HG03039 (cell line): ENCODE data around the gene ABCF3.
"Not testable (repeated sequence)": the region's sequence is repeated elsewhere in the genome, so short reads cannot be mapped to it uniquely, and the experiment has no call there.

ENCODE experiments used
- ATAC-seq: cut with Tn5 transposase; IDR thresholded peaks from one replicate; pipeline ENCODE4 v1.9.1; 2021; ENCODE audit warnings: mild to moderate bottlenecking, moderate library complexity; ENCODE audit not compliant: unreplicated experiment

Gene ABCF3

GRCh38 chr3:184186184-184186901, at the start of gene ABCF3:
Gene ABCF3, plus strand, starts transcription at chr3:184186199. Its CDS starts 9 bp downstream, at chr3:184186208.
- ATAC-seq = peak; percentile 9

- ATAC-seq = no peak
Measured at GRCh38 chr3:184140436-184140835, 45.6 kb upstream of the ABCF3 start.

GRCh38 chr3:184142199-184142598, 43.8 kb upstream of the ABCF3 start:
- ATAC-seq = no peak

- no peak for ATAC-seq
Measured at GRCh38 chr3:184143327-184143726, 42.7 kb upstream of the ABCF3 start.

GRCh38 chr3:184144505-184144904, 41.5 kb upstream of the ABCF3 start:
- ATAC-seq = no peak

- ATAC-seq = no peak
Measured at GRCh38 chr3:184145111-184145524, 40.9 kb upstream of the ABCF3 start.

- ATAC-seq = no peak
Measured at GRCh38 chr3:184145751-184146270, 40.2 kb upstream of the ABCF3 start.

GRCh38 chr3:184148076-184148475, 37.9 kb upstream of the ABCF3 start:
- ATAC-seq = no peak

- ATAC-seq = no peak
Measured at GRCh38 chr3:184149123-184149522, 36.9 kb upstream of the ABCF3 start.

- not testable (repeated sequence) for ATAC-seq
Measured at GRCh38 chr3:184149770-184150169, 36.2 kb upstream of the ABCF3 start.

- ATAC-seq = peak; percentile 77
Measured at GRCh38 chr3:184154885-184155643, 30.9 kb upstream of the ABCF3 start, which contains the start of gene DVL3. Gene DVL3, plus strand, starts transcription at chr3:184155377. Its CDS starts 259 bp downstream, at chr3:184155636.

- peak; percentile 32 for ATAC-seq
Measured at GRCh38 chr3:184155644-184156521, 30.1 kb upstream of the ABCF3 start.

- no peak for ATAC-seq
Measured at GRCh38 chr3:184156522-184156955, 29.5 kb upstream of the ABCF3 start.

- ATAC-seq = no peak
Measured at GRCh38 chr3:184157206-184157605, 28.8 kb upstream of the ABCF3 start.

- ATAC-seq = no peak
Measured at GRCh38 chr3:184158404-184158803, 27.6 kb upstream of the ABCF3 start.

GRCh38 chr3:184160456-184160855, 25.5 kb upstream of the ABCF3 start:
- no peak for ATAC-seq

GRCh38 chr3:184162571-184163070, 23.4 kb upstream of the ABCF3 start:
- ATAC-seq = not testable (repeated sequence)

- ATAC-seq = no peak
Measured at GRCh38 chr3:184164648-184165330, 21.2 kb upstream of the ABCF3 start.

GRCh38 chr3:184165543-184165942, 20.5 kb upstream of the ABCF3 start:
- ATAC-seq = no peak

GRCh38 chr3:184166671-184167070, 19.3 kb upstream of the ABCF3 start:
- ATAC-seq = no peak
